Endothelial cell of umbilical vein (primary cell): ENCODE measurements around the gene MAJIN.

ENCODE experiments used
- CTCF ChIP-seq, 2 donors: IDR thresholded peaks; 1 replicate in 1 of 2; 2 replicates in 1 of 2; pipeline ENCODE4 v1.5.1; 2011; ENCODE audit warnings: low read length in 2 of 2, mild to moderate bottlenecking in 2 of 2, moderate library complexity in 2 of 2, control low read depth in 1 of 2, inconsistent platforms in 1 of 2, low read depth in 1 of 2; ENCODE audit not compliant: insufficient read depth in 1 of 2; ENCODE audit errors: extremely low read depth in 1 of 2
- EZH2 ChIP-seq: IDR thresholded peaks from 2 replicates; pipeline ENCODE4 v1.6.1; 2012; ENCODE audit warnings: borderline replicate concordance, low read depth, mild to moderate bottlenecking, moderate library complexity, low read length, inconsistent platforms; ENCODE audit not compliant: severe bottlenecking
- MAX ChIP-seq: IDR thresholded peaks from 2 replicates; pipeline ENCODE4 v1.6.1; 2011; ENCODE audit not compliant: insufficient read depth, insufficient read length
- MYC ChIP-seq: IDR thresholded peaks from one replicate; pipeline ENCODE4 v1.6.1; 2011; ENCODE audit warnings: mild to moderate bottlenecking, low read depth, low read length
- POLR2A ChIP-seq: IDR thresholded peaks from 2 replicates; pipeline ENCODE4 v1.6.1; 2012; ENCODE audit warnings: low read depth, mild to moderate bottlenecking, control low read depth, low read length
- POLR2AphosphoS5 ChIP-seq: IDR thresholded peaks from 2 replicates; pipeline ENCODE4 v1.6.1; 2012; ENCODE audit warnings: low read depth, mild to moderate bottlenecking, control low read depth, low read length, moderate library complexity; ENCODE audit not compliant: insufficient read depth

GRCh38 chr11:64932324-64932723, 39.6 kb downstream of the MAJIN start:
- TF ChIP-seq CTCF (IDR thresholded peaks at IDR 0.05; ENCODE audit: extremely low read depth in 1 of 2, insufficient read depth in 1 of 2, low read depth in 1 of 2, low read length in 2 of 2) (no peak), EZH2 (no peak), MYC (no peak), POLR2A (no peak), POLR2AphosphoS5 (no peak), MAX (no peak)
